Kidney epithelial cell (primary cell): Measurements from ENCODE around the gene PTX4. TPM values are rescaled to one million over a fixed set of nuclear protein-coding genes. Genes with fewer than 3 reads are reported as not detected.

Source experiments
- DNase-seq: peaks from one replicate; pipeline ENCODE4 v3.0.0-alpha.2; 2010; ENCODE audit warnings: low read depth
- H3K27me3 ChIP-seq: 2 replicates; pipeline ENCODE4 v1.6.0; 2011; ENCODE audit warnings: low read length; ENCODE audit not compliant: control insufficient read depth, insufficient read depth
- H3K36me3 ChIP-seq: 2 replicates; pipeline ENCODE4 v1.5.1; 2011; ENCODE audit warnings: low read length; ENCODE audit not compliant: control insufficient read depth, insufficient read depth
- H3K4me3 ChIP-seq: 2 replicates; pipeline ENCODE4 v1.5.1; 2011; ENCODE audit warnings: low read depth, mild to moderate bottlenecking, control low read depth, low read length
- total RNA-seq: library from RNA; depleted of rRNA; stranded (reverse); fragments of >200 nt; gene quantifications from 2 replicates; pipeline ENCODE4 v1.2.3, GENCODE V29; 2015
- TF ChIP-seq, protein P1 (sequence below): IDR thresholded peaks from 2 replicates; pipeline ENCODE4 v1.5.1; 2011; ENCODE audit warnings: mild to moderate bottlenecking, moderate library complexity, low read length, control low read depth, inconsistent platforms; ENCODE audit not compliant: insufficient read depth, poor library complexity, severe bottlenecking

PTX4 gene
- total RNA-seq, 1 donor from 2014 or later: not detected

DNA sequence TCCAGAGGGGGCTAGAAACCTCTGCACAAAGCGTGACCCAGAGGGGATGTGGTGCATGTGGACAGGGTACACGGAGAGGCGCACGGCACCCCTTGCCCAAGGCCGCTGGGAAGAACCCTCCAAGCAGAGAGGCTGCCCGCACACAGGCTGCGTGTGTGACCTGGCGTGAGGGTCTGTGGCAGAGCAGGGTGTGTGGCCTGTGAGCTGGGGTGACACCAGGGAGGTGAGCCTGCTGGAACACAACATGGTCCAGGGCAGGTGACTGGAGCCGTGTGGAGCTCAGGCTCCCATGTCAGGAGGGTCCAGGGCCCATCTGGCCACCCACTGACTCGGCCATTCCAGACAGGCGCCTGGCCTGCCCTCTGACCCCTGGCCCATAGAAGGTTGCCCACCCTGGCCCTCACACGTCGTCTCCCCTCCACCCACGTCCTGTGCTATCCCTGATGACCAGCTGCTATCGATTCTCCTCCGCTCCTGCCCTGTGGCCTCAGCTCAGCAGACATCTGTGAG, 29.9 kb upstream of the PTX4 start:
- no peak overlapping the region for H3K4me3 ChIP-seq
- TF ChIP-seq, protein P1, sequence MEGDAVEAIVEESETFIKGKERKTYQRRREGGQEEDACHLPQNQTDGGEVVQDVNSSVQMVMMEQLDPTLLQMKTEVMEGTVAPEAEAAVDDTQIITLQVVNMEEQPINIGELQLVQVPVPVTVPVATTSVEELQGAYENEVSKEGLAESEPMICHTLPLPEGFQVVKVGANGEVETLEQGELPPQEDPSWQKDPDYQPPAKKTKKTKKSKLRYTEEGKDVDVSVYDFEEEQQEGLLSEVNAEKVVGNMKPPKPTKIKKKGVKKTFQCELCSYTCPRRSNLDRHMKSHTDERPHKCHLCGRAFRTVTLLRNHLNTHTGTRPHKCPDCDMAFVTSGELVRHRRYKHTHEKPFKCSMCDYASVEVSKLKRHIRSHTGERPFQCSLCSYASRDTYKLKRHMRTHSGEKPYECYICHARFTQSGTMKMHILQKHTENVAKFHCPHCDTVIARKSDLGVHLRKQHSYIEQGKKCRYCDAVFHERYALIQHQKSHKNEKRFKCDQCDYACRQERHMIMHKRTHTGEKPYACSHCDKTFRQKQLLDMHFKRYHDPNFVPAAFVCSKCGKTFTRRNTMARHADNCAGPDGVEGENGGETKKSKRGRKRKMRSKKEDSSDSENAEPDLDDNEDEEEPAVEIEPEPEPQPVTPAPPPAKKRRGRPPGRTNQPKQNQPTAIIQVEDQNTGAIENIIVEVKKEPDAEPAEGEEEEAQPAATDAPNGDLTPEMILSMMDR: no peak

DNA sequence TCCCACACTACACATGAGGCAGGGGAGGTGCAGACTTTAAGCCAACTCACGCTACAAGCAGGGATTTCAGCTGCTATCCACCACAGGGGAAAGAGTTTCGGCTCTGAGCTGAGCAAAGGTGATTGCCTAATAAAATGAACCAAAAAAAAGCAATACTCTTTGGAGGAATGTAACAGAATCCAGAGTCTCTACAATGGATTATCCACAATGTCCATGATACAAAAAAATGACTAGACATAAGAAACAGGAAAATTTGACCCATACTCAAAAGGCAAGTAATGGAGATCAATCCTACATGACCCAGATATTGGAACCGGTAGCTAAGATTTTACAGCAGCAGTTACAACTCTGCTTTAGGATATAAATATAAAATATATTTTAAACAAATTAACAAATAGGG, 25.8 kb upstream of the PTX4 start:
- H3K27me3 ChIP-seq: no peaks in the 10 kb centered on the region
- TF ChIP-seq, protein P1: no peak
- no peaks in the 10 kb centered on the region for H3K36me3 ChIP-seq
- DNase-seq: no peak
- H3K4me3 ChIP-seq: no peak overlapping the region

More for the DNA sequence above, 29.9 kb upstream of the PTX4 start:
- Histone ChIP-seq H3K36me3 (no peaks in the 10 kb centered on the region), H3K27me3 (no peaks in the 10 kb centered on the region)
- no peak for DNase-seq

DNA sequence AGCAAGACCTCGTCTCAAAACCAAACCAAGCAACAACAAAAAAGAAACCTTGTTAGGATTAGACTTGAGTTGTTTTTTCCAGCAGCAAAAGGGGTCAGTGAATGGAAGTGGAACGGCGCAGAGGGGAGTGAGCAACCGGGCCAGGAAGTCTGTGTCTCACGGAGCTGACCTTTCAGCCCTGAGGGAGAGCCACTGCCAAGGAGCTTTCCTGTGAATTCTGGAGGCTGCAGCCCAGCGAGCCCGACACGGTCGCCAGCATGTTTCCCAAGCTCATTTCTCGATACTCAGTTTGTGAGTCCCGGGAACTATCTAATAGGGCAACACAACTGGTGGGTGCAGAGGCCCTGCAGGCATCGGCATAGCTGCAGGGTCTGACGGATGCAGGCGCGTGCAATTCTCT, 24.0 kb upstream of the PTX4 start:
- Histone ChIP-seq H3K36me3 (no peaks in the 10 kb centered on the region), H3K27me3 (no peaks in the 10 kb centered on the region), H3K4me3 (no peak overlapping the region)
- DNase-seq: no peak
- TF ChIP-seq, protein P1: no peak

DNA sequence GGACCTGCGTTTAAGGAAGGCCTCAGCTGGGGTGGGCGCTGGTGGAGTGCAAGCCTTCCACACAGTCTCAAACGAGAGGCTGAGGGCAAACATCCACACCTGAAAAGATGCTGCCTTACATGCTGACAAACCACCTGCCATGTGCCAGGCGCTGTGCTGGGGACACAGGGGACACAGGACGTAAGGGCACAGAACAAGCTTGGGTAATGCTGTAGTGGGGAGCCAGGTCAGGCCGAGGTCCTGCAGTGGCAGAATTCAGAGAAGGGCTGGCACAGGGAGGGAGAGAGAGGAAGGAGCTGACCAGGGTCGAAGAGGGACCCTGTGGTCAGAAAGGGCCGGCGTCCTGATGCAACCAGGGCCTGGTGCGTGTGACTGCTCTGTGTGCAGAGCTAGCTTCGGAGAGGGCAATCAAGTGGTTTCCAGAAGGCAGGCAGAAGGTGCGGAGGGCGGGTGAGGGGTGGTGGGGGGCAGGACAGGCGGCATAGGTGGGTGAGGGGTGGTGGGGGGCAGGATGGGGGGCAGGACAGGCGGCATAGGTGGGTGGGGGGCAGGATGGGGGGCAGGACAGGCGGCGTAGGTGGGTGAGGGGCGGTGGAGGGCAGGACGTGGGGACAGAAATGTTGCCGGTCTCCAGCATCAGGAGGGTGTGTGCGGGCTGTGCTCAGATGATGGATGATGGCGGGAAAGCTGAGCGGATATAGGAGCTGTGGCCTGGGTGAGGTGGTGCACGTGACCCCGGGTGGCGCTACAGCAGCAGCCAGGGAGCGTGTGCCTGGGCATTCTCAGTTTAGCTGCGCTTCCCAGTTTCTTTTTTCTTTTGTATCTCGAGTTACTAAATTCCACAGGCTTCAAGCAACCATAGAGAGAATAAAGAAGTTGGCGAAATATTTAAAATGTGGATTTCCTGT, 23.2 kb upstream of the PTX4 start:
- DNase-seq: no peak
- Histone ChIP-seq H3K4me3 (no peak overlapping the region), H3K36me3 (no peaks in the 10 kb centered on the region), H3K27me3 (no peaks in the 10 kb centered on the region)
- TF ChIP-seq, protein P1: no peak

DNA sequence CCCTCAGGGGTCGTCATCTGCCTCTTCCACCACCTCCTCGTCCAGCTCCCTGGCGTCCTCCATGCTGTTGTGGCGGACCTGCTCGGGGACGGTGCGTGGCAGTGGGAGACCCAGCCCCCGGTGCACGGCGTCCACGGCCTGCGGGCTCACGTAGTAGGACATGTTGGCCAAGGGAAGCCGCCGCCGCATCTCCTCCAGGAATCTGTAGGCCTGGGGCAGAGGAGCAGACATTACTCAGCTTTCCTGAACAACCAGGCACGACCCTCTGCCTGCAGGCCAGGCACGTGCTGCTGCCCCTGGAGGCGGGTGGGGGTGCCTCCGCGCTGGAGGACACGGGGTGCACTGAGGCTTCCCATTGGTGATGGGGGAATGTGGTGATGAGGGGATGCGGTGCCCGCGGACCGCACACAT, 22.2 kb upstream of the PTX4 start:
- Histone ChIP-seq H3K27me3 (no peaks in the 10 kb centered on the region), H3K4me3 (no peak overlapping the region), H3K36me3 (no peaks in the 10 kb centered on the region)
- no peak for DNase-seq
- TF ChIP-seq, protein P1: no peak

DNA sequence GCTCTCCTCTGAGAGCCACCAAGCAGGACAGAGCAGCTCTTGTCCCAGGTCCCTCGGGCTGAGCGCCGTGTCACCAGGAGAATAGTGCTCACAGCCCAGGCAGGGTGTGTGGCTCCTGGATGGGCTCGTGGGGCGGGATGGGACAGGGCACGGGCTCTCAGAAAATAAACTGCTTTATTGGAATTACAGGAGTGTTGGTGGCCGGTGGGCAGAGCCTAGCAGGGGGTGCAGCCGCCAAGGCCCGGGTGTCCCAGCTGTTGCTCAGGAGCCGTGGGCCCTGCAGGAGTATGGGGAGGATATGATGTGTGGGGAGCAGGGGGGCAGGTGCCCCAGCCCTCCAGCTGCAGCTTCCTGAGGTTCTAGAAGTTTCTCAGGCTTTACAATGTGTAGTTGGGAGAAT, 21.5 kb upstream of the PTX4 start:
- TF ChIP-seq, protein P1: no peak
- Histone ChIP-seq H3K36me3 (no peaks in the 10 kb centered on the region), H3K4me3 (no peak overlapping the region), H3K27me3 (no peaks in the 10 kb centered on the region)
- DNase-seq: no peak
